Stimulated activated CD4-positive, alpha-beta T cell treated with anti-CD3 and anti-CD28 coated beads, Interleukin-1b, Interleukin-23, amount 100 ng/mL, for 1 hour (primary cell): ENCODE results near the gene MAP4.
"Not testable (repeated sequence)": the region's sequence is repeated elsewhere in the genome, so short reads cannot be mapped to it uniquely, and the experiment has no call there.

ENCODE experiments used
- DNase-seq, 2 donors: peaks; one replicate each; pipeline ENCODE4 v3.0.0-alpha.2; 2020; ENCODE audit warnings: low read depth in 2 of 2

Gene MAP4

DNA sequence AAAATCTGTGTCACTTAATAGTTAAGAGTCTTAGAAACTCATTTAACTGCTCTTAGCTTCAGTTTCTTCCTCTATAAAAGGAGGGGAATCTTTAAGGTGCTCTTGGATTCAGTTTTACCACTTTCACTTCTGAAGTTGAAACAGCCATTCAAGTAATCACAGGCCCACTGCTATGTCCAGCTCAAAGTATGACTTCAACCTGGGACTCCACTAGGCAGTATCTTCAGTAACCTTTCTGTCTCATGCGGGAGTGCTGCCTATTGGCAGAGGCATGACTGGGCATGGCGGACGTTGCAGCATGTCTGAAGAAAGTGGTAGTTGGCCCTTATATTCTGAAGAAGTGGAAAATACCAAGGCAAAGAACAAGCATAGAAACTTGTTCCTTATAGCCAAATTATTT, 121.0 kb downstream of the MAP4 start:
- DNase-seq: no peak

DNA sequence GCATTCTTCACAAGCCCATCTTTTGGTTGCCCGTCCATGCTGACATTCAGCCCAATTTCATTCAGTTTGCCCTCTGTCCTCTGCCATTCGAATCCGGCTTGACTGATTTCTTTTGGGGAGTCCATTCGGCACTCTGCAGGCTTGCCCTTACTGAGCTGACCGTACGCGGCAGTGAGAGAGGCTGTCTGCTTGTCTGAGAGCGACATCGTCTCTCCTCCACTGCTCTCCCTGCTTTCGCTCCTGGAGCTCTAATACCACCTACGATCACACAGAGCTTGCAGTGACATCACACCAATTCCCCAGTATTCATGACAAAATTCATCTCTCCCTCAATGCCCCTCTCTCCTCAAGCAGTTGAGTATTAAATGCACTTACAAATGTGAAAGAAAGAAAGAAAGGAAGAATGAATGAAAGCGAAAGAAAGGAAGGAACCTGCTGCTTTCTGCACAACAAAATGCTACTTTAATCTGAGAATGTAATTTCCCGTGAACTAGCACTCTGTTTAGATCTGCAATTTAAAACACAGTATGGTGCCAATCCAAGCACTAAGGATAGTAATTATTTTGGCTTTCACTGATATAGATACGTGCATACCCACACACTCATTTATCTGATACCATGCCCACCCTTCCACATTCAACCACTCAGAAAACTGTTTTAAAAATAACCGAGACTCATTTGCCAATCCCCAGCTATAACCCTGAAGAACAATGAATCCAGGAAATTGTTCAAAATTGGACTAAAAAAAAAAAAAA, 123.8 kb downstream of the MAP4 start:
- DNase-seq: no peak

DNA sequence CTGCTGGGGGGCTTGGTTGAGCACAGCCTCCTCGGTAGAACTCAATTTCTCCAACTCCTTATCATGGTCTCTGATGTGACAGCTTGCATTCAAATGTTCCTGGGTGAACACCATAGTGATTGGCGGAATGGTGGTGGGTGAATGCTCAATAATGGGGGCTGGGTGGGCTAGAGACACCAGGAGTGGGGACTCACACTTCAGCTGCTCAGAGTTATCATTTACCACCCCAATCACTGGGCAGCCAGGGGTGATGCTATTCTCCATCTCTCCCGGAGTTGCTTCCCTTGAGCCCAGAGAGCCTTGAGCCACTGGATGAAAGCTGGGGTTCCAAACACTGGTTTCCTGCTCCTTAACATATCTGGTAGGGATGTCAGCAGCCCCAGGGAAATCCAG, 124.6 kb downstream of the MAP4 start:
- DNase-seq: no peak

DNA sequence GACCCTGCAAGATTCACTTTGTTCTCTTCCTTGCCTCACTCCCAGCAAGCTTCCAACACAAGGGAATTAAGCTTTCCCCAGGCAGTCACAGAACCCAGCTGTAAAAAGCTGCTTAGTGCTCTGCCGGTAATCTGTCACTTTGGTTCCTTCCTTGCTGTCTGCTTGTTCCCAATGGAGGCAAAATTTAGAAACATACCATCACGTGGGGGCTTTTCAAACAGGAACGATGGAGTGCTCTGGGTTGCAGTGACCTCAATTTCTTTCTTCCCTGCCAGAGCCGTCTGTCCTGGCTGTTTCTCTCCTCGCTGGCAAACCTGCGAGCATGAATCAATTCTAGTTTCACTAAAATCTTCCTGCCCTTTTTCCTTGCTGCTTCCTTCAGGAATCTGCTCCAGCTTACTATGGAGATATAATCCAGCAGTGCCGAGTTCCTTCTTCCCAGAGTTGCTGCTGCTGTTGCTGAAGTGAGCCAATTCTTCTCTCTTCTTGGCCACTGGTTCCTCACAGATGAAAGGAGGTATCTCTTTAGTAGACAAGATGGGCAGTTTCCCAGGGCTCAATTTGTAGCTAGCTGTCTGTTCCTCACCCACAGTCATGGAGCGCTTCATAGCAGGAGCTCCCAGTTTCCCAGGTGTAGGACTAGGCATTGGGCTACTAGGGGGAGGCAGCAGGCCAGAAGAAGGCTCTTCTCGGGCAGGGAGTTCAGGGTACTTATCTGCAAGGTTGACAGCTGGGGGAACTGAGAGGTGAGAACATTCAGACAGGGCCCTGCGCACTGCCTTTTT, 125.2 kb downstream of the MAP4 start:
- DNase-seq: no peak

DNA sequence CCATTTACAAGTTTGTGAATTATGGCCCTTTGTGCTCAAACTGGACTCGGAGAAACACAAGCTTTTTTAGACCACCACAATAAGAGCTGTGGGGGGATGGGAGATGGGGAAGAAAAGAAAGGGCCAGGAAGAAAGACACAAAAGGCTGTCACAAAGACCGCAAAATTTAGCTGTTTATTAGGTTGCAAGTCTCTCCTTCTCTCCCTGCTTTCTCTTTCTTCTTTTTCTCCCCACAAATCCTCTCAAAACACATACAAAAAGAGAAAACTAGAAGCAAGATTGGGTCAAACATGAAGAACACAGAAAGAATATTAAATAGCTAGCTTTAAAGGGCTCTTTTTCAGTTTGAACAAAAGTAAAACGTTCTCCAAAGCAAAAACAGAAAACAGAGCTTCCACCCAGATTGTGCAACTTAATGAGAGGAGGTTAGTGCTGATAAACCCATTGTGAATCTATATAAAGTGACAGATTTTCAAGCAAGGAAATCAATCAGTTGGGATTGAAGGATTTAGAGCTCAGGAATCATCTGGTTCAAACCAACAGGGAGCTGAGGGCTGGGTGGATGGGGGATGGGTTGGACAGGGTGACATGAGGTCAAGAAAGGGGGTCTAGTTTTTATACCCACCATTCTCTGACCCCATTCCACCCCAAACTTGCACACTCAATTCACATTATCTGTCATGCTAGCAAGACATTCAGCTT, 125.9 kb downstream of the MAP4 start:
- DNase-seq: no peak

DNA sequence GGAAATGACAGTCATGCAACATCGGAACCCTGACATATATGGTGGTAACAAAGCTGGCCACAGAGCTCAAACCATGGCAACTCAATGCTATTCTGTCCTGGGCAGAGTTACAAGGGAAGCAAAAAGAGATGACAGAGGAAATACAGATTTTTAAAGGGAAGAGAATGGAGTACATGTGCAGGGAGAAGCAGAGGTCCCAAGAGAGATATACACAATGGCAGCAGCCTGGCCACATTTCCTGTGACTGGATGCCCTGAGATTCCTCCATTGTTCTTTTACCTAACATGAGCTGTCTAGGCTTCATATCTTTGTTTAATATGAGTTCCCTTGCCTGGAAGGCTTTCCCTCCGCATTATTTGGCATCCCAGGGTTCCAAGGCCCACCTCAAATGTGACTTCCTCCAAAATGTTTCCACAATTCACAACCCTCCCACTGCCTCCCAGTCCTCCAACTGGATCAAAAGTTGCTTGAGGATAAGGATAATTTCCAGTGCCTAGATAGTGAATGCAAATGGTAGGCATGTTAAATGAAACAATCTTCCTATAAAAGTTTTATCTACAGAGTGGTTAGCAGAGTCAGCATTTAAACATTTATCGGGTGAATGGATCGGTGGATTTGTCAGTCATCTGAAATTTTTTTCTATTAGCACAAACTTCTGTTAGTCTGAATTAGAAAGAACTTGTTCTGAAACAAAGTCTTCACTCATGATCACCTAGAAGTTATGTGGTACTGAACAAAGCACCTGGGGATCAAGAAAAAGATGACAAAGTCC, 127.0 kb downstream of the MAP4 start:
- no peak for DNase-seq

DNA sequence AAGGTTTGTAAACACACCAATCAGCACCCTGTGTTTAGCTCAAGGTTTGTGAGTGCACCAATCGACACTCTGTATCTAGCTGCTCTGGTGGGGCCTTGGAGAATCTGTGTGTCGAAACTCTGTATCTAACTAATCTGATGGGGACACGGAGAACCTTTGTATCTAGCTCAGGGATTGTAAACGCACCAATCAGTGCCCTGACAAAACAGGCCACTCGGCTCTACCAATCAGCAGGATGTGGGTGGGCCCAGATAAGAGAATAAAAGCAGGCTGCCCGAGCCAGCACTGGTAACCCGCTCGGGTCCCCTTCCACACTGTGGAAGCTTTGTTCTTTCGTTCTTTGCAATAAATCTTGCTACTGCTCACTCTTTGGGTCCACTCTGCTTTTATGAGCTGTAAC, 128.2 kb downstream of the MAP4 start:
- not testable (repeated sequence) for DNase-seq

DNA sequence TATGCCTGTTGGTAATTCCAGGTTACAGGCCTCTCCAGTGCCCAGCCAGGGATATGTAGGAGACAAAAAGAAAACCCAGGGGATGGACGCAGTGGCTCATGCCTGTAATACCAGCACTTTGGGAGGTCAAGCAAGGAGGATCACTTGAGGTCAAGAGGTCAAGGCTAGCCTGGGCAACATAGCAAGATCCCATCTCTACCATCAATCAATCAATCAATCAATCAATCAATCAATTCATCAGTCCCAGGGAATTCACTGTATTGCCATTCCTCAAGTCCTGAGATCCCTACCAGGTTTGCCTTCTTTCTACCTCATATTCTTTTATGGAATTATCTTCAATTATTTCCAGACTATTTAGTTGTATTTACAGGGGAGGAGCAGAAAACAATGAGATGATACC, 131.0 kb downstream of the MAP4 start:
- DNase-seq: no peak

DNA sequence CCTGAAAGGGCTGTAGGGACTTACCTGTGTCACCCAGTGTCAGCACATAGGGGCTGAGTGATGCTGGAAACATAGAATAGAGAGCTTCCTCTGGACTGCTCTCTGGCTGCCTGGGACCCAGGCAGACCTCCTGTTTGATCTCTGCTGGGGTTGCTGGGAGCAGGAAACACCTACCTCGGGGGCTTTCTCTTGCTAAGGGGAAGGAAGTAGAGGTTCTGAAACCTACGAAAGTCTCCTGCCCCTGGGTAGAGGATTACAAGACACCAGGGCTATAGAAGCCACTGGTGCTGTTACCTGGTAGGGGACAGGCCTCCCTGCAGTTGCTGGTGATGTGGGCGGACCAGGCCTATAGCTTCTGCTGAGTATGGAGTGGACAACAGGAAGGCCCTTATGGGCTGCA, 131.6 kb downstream of the MAP4 start:
- DNase-seq: no peak

DNA sequence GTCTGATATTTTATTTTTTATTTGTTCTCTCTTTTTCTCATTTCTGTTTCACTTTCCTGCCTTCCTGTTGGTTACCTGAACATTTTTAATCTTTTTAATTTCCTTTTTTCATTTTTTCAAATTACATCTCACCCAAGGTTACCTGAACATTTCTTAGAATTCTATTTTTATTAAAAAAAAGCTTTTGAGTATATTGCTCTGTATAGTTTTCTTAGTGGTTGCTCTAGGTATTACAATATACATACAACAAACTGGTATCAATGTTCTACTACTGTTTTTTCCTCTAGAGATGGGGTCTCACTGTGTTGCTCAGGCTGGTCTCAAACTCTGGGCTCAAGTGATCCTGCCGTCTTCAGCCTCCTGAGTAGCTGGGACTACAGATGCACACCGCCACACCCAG, 133.9 kb downstream of the MAP4 start:
- DNase-seq: no peak

DNA sequence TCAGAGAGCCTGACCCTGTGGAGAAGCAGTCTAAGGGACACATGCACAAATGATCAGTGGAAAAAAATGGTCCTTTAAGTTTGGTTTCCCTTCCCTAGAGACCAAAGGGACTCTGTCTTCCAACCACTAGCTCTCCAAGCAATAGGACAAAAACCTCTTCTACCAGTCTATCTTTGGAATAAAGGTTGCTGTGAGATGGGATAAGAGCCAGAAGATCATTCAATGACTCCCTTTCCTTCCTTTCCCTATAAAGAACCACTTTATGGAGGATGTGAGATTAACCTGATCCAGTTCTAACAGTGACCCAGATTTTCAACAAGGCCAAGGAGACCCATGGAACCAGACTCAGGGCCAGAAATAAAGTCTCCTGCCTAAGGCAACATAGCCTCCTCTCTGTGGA, 138.5 kb downstream of the MAP4 start:
- DNase-seq: no peak

DNA sequence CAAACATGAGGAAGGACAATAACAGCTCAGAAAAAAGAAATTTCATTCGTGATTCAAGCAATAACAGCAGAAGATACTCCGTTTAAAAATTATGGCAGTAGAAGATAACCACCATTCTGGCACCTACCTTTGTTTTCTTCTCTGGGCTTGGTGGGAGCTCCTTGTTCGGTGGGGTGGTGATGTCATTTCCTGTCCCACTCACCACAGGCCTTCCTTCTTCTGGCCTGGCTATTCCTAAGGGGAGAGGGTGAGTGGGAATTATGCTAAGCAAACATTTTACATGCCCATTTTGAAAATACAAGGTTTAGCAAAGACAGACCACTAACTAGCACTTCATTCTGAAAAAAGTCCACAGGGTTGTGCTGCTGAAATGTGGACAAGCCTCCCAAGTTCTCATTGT, 138.9 kb downstream of the MAP4 start:
- DNase-seq: no peak

DNA sequence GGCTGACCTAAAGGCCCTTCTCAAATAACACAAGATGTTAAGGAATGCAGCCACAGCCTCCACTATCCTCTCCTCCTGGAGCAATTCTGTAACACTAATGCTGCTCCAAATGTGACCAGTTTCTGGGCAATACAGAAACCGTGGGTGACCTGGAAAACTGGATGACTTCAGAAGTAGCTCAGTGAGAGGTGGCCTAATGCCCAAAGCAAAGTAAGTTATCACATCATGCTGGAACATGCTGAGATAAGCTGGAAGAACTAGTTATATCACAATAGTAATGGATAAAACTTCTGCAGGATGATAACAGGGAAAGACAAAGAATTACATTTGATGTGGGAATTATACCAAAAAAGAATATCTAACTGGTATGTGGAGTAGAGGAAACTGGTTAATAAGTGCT, 141.3 kb downstream of the MAP4 start:
- DNase-seq: no peak

DNA sequence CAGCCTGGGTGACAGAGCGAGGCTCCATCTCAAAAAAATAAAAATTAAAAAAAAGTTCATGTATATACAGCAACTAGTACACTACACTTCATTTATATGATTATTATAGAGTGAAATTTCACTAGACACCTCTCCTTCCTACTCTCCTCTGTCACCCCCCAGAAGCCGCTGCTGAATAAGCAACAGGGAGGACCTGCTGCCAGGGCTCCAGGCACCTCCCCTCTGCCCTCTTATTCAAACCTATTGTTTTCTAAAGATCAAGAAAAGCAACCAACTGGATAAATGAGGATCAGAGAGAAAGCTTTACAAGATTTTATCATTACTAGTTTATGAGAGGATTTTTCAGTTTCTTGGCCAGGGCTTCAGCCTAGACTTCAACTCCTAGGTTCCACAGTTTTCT, 141.8 kb downstream of the MAP4 start:
- no peak for DNase-seq

DNA sequence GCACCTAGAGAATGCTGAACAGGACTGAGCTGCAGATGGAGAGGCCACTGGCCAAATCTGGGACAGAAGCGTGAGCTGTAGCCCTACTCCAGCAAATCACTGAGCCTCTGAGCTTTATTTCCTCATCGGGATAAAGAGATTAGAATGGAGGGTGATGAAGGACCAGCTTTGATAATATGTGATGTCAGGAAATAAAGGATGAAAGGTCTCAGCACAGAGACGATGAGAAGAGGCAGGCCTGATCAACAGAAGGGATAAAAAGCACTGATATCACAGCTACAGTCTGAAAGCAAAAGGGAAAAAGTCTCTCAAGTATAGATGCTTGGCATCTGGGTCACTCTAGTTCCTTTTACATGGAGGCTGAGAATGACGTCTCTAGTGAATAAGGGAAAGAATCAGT, 143.3 kb downstream of the MAP4 start:
- no peak for DNase-seq

DNA sequence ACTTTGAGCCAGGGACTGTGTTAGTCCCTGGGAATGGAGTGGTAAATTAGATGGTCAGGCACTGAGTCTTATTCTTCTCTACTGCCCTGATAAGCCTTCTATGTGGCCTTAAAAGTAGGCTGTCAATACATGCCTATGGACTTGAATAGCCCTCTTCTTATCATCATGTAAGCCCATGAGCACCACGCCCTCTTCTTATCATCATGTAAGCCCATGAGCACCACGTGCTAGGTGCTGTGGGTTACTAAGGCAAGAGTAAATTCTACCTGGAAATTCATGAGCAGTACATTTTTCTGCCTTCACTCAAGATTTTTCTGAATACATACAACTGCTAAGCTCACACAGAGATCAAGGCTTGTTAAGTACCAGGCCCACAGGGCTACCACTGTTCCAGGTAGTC, 144.8 kb downstream of the MAP4 start:
- DNase-seq: no peak

DNA sequence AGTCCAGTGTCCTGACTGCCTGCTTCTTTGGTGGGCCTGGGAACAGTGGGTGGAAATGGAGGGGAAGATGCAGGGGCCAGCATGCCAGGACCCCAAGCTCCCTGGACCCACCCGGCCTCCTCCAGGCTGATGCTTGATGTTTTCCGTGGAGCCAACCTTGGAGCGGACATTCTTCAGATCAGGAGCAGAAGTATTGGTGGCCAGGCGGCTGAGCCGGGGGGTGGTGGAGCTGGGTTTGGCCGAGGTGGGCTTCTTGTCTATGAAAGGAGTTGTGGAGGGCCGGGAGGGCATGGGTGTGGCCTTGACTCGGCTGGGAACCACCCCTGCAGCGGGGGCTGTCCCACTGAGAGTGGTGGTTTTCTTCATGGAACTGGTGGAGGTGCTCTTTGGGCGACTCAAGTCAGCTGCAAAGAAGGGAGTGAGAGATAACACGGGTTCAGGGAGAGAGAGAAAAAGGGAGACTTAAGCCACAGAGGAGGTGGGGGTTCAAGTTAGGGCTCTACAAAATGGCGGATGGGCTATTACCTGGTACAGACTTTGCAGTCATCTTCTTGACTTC, 145.4 kb downstream of the MAP4 start:
- no peak for DNase-seq

DNA sequence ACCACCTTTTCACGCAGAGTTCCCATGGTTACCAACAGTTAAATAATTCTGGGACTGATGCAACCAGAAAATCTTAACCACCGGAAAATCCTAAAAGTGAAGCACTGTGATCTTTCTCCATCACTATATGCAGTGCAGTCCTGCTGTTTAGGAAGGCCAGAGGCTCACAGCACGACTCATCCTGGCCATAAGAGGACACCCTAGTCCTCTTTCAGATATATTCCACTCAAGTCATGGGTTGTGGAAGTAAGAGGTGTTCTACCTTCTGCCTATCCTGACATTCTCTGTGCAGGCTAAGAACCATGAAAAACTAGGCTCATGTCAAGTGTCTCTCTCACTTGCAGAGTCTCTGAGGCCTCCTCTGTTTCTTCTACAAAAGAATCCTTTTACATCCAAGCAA, 146.1 kb downstream of the MAP4 start:
- no peak for DNase-seq

DNA sequence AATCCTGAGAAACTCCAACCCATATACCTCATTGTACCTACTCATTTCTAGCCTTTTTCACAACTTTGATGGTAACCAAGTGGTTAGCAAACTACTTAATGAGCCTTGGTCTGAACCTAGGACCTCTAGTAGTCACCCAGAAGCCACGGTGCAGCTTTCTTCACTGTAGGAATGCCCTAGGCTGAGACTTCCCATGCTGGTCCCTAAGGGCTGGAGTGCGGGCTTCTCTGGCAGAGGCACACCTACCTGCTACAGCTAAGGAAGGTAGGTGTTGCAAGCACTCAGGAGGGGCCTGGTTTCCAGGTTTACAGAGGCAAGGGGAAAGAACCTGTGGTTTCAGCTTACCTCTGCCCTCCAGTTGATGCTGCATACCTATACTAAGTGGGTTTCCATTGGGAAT, 147.9 kb downstream of the MAP4 start:
- no peak for DNase-seq

DNA sequence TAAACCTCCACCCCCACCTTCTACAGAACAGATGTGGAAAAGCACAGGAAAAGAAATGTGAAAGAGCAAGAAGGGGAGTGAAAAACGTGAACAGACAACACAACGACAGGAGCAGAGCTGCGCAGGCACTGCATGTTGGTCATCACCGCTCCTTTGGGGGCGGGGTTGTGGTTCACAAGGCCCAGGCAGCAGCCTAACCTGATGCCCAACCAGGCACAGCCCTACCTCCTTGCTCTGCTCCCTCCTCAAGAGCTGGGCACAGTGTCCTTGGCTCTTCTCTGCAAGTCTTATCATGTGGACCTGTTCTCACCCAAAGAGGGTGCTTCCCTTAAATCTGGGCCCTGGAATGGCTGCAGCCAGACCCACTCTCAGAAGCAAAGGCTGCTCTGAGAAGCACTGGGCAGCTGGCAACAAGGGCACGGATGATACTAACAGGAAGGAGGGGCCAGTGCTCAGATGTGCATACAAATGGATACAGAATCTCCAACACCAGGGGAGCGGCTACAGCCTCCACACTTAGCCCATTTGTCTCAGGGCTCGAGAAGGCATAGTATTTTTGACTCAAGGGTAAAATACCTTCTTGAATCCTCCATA, 148.7 kb downstream of the MAP4 start:
- no peak for DNase-seq

DNA sequence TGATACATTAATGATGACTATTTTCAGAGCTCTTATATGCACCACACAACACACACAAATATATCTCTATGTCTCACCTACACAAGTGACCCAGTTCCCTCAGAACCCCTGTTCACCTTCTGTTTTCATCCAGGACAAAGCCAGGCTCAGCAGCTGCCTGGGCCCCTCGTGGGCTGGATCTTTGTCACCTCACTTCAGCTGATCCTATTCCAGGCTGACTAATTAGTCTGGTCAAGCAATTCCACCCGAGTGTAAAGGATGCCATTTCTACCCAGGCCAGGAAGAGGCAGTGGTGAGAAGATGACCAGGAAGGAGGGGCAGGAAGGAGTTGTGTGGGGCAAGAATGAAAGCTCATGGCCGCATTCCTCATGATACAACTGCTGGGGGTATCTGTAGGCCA, 151.0 kb downstream of the MAP4 start:
- no peak for DNase-seq
